ENCODE results near the gene AFG3L2.

The AFG3L2 gene

GRCh38 chr18:12282442-12283039 lies 94.5 kb downstream of the AFG3L2 start:
- Histone ChIP-seq H3K4me2 (ENCODE audit: low read length) (no peak overlapping the region), H3K9me2 (ENCODE audit: low read depth, low read length) (no peaks in the 10 kb centered on the region), H3K4me3 (ENCODE audit: low read depth, low read length, poor library complexity, severe bottlenecking) (no peak overlapping the region), H3K27ac (ENCODE audit: low read depth, low read length, poor library complexity, severe bottlenecking) (no peak overlapping the region), H3K36me3 (ENCODE audit: insufficient read depth, low read length) (no peaks in the 10 kb centered on the region), H2AFZ (ENCODE audit: low read length) (no peak overlapping the region), H3K27me3 (ENCODE audit: insufficient read depth, low read length) (no peaks in the 10 kb centered on the region), H3K9ac (ENCODE audit: low read length) (no peak overlapping the region), H3K9me3 (ENCODE audit: low read length) (no peaks in the 10 kb centered on the region), H4K20me1 (ENCODE audit: insufficient read depth, low read length) (no peaks in the 10 kb centered on the region), H3K4me1 (ENCODE audit: insufficient read depth, low read length, severe bottlenecking) (no peaks in the 10 kb centered on the region), H3F3A (ENCODE audit: insufficient read depth, low read length) (no peaks in the 10 kb centered on the region), H3K79me2 (ENCODE audit: insufficient read depth, low read length) (no peaks in the 10 kb centered on the region)
- no peak for TF ChIP-seq EZH2 (IDR thresholded peaks at IDR 0.05; ENCODE audit: borderline replicate concordance, low read length)
- TF ChIP-seq CTCF (IDR thresholded peaks at IDR 0.05; ENCODE audit: low read length): no peak

- H2AFZ ChIP-seq (ENCODE audit: low read length): no peak overlapping the region
- H3K79me2 ChIP-seq (ENCODE audit: insufficient read depth, low read length): no peaks in the 10 kb centered on the region
- H3K27me3 ChIP-seq (ENCODE audit: insufficient read depth, low read length): no peaks in the 10 kb centered on the region; the same call in 1 of the 2 replicates
- no peaks in the 10 kb centered on the region for H3K9me3 ChIP-seq (ENCODE audit: low read length)
- no peaks in the 10 kb centered on the region for H3K9me2 ChIP-seq (ENCODE audit: low read depth, low read length)
- H3F3A ChIP-seq (ENCODE audit: insufficient read depth, low read length): no peaks in the 10 kb centered on the region
- no peak overlapping the region for H3K9ac ChIP-seq (ENCODE audit: low read length)
- no peaks in the 10 kb centered on the region for H3K4me1 ChIP-seq (ENCODE audit: insufficient read depth, low read length, severe bottlenecking)
- H3K36me3 ChIP-seq (ENCODE audit: insufficient read depth, low read length): no peaks in the 10 kb centered on the region
- no peak overlapping the region for H3K4me3 ChIP-seq (ENCODE audit: low read depth, low read length, poor library complexity, severe bottlenecking)
- H3K27ac ChIP-seq (ENCODE audit: low read depth, low read length, poor library complexity, severe bottlenecking): no peak overlapping the region
- H4K20me1 ChIP-seq (ENCODE audit: insufficient read depth, low read length): no peaks in the 10 kb centered on the region
- TF ChIP-seq CTCF (IDR thresholded peaks at IDR 0.05; ENCODE audit: low read length) (no peak), EZH2 (IDR thresholded peaks at IDR 0.05; ENCODE audit: borderline replicate concordance, low read length) (no peak)
- H3K4me2 ChIP-seq (ENCODE audit: low read length): no peak overlapping the region
Measured at GRCh38 chr18:12281861-12282260, 95.2 kb downstream of the AFG3L2 start.

DNA sequence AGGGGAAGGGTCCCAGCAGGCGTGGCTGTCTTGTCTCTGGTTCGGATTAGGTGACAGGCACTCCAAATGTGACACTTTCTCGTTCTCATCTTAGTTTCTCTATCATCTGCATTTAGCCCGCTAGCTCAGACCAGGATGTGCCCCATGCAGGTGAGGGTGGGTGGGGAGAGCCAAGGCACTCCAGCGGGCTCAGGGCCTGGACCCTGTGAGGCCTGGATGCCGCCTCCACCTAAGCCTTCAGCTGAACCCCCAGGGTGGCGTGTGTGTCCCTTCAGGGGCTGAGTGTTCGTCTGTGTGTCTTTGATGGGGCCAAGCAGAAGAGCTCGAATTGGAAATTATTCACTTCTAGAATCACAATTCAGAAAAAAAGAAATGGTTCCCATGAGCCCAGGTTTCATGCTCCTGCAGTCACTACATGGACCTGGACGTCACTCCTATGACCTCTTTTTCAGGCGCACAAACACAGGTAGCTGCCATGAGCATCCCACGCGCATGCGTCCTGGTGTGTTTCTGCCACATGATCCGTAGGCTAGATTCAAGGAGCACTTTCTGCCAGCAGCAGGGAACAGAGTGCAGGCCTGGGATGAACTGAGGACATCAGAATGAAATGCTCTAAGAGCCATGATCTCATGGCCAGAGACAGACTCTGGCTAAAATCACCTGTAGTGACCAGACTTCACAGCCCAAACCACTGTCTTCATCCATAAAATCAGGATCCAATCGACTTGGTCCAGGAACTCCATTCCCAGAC lies 97.1 kb downstream of the AFG3L2 start:
- H3K79me2 ChIP-seq (ENCODE audit: insufficient read depth, low read length): no peaks in the 10 kb centered on the region
- no peaks in the 10 kb centered on the region for H4K20me1 ChIP-seq (ENCODE audit: insufficient read depth, low read length)
- no peaks in the 10 kb centered on the region; the same call in 1 of the 2 replicates for H3K27me3 ChIP-seq (ENCODE audit: insufficient read depth, low read length)
- no peak overlapping the region for H2AFZ ChIP-seq (ENCODE audit: low read length)
- H3K4me2 ChIP-seq (ENCODE audit: low read length): no peak overlapping the region
- H3K4me1 ChIP-seq (ENCODE audit: insufficient read depth, low read length, severe bottlenecking): no peaks in the 10 kb centered on the region
- no peaks in the 10 kb centered on the region for H3K9me2 ChIP-seq (ENCODE audit: low read depth, low read length)
- no peaks in the 10 kb centered on the region for H3K36me3 ChIP-seq (ENCODE audit: insufficient read depth, low read length)
- H3K9ac ChIP-seq (ENCODE audit: low read length): no peak overlapping the region
- H3K4me3 ChIP-seq (ENCODE audit: low read depth, low read length, poor library complexity, severe bottlenecking): no peak overlapping the region
- no peak overlapping the region for H3K27ac ChIP-seq (ENCODE audit: low read depth, low read length, poor library complexity, severe bottlenecking)
- no peaks in the 10 kb centered on the region for H3K9me3 ChIP-seq (ENCODE audit: low read length)
- TF ChIP-seq EZH2 (IDR thresholded peaks at IDR 0.05; ENCODE audit: borderline replicate concordance, low read length) (no peak), CTCF (IDR thresholded peaks at IDR 0.05; ENCODE audit: low read length) (no peak)
- H3F3A ChIP-seq (ENCODE audit: insufficient read depth, low read length): no peaks in the 10 kb centered on the region

All from OCI-LY1 (cell line).